ENCODE results near the gene LTA4H.

The LTA4H gene

DNA sequence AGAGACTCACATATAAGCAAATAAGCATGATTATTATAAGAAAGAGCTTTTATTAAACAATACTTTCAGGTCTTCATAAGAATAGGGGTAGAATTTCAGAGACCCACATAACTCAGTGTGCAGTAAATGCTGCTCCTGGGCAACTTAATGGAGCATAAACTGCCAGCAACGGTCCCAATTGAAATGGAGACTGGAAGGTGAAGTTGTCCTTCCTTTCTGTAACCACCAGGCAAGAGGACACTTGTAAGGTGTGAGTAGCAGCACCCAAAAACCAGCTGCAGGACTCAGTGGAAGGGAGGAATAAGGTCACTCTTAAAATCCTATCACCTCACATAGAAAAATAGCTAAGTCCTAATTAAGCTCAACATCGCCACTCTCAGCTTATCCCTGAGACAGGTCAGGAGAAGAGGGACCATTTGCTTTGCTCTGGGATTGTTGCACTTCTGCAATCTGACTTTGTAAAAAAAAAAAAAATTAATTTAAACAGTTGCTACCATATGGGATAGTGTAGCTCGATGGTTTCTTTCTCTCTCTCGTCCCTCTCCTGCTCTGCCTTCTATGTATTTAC, 22.7 kb upstream of the LTA4H start:
- DNase-seq (ENCODE audit: insufficient read length, low spot score) = no peak
- TF ChIP-seq, protein P1, sequence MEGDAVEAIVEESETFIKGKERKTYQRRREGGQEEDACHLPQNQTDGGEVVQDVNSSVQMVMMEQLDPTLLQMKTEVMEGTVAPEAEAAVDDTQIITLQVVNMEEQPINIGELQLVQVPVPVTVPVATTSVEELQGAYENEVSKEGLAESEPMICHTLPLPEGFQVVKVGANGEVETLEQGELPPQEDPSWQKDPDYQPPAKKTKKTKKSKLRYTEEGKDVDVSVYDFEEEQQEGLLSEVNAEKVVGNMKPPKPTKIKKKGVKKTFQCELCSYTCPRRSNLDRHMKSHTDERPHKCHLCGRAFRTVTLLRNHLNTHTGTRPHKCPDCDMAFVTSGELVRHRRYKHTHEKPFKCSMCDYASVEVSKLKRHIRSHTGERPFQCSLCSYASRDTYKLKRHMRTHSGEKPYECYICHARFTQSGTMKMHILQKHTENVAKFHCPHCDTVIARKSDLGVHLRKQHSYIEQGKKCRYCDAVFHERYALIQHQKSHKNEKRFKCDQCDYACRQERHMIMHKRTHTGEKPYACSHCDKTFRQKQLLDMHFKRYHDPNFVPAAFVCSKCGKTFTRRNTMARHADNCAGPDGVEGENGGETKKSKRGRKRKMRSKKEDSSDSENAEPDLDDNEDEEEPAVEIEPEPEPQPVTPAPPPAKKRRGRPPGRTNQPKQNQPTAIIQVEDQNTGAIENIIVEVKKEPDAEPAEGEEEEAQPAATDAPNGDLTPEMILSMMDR (IDR thresholded peaks at IDR 0.05; ENCODE audit: insufficient read depth, missing control alignments) = no peak
- no peak for FAIRE-seq

DNA sequence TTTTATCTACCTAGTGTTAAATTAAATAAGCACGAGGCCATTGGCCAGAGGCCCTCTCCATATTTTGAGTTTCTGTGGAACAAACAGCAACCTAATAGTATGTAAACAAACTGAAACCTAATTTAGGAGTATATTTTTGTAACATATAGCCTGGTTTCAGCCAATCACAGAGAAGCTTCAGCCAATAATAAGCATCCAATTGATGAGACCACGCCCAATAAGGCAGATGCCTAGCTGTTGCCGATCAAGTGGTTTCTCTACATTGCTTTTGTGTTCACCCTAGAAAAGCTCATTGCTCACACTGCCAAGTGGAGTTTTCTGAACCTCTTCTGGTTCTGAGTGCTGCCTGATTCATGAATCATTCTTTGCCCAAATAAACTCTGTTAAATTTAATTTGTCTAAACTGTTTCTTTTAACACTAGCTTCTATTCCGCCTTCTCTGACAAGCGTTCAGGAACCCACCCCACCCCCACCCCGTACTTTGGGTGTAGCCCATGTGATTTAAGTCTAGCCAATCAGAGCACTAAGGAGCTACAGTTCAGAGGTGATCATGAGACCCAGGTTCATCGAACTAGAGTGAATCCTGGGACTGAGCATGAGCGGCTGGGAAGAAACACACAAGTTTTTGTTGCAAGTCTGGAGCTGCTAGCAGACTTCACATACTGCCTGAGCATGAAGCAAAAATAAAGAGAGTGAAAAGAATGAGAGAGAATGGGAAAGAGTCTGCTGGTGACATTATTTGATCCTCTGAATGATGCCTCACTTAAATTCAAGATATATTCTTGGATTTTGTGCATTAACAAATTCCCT, 21.5 kb upstream of the LTA4H start:
- no peak for FAIRE-seq

DNA sequence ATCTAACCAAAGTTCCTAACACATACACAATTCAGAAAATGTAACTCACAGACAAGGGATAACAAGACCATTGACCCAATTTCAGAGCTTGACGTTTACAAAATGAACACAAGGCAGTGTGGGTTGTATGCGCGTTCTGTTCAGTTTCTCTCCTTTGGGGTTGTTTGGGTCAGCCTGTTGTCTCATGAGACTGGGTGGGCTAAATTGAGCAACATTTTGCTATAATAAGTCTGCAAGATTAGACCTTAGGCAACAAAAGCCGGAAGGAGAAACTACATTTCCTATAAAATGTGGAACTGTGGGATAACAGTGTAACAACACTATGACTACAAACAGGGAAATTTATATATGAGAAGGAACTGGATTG, 18.8 kb upstream of the LTA4H start:
- TF ChIP-seq, protein P1 (IDR thresholded peaks at IDR 0.05; ENCODE audit: insufficient read depth, missing control alignments) = no peak
- FAIRE-seq = no peak
- no peak for DNase-seq (ENCODE audit: insufficient read length, low spot score)

More for the DNA sequence above, 21.5 kb upstream of the LTA4H start:
- TF ChIP-seq, protein P1 (IDR thresholded peaks at IDR 0.05; ENCODE audit: insufficient read depth, missing control alignments) = no peak
- DNase-seq (ENCODE audit: insufficient read length, low spot score) = no peak

DNA sequence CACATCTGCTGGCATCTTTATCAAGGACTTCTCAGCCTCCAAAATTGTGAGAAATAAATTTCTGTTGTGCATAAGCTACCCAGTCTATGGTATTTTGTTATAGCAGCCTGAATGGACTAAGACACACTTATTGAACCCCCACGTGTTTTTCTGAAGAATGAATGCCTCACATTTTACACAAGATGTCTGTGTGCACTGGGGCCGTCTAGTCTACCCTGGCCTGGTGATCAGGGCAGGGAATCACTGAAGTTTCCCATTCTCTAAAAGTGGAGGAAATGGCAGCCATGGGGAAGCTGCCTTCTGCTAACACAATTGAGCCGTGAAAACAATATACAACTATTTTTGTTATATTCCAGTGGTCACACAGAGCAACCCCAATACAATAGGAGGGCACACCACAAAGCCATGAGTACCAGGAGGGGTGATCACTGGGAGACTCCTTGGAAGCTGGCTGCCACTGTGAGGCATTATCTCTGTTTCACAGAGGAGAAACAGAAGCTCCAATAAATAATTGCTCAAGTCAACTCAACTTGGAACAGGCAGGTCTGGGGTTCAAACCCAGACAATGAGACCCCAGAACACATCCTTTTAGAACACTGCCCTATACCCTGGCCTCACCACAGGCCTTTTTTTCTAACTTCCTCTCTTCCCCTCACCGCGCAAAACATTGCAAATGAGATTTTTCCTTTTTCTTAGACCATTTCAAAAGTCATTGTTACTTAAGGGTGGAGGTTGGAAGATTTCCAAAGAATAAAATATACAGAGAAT, 18.3 kb upstream of the LTA4H start:
- FAIRE-seq (no peak), DNase-seq (ENCODE audit: insufficient read length, low spot score) (no peak)
- TF ChIP-seq, protein P1 (IDR thresholded peaks at IDR 0.05; ENCODE audit: insufficient read depth, missing control alignments) = no peak

DNA sequence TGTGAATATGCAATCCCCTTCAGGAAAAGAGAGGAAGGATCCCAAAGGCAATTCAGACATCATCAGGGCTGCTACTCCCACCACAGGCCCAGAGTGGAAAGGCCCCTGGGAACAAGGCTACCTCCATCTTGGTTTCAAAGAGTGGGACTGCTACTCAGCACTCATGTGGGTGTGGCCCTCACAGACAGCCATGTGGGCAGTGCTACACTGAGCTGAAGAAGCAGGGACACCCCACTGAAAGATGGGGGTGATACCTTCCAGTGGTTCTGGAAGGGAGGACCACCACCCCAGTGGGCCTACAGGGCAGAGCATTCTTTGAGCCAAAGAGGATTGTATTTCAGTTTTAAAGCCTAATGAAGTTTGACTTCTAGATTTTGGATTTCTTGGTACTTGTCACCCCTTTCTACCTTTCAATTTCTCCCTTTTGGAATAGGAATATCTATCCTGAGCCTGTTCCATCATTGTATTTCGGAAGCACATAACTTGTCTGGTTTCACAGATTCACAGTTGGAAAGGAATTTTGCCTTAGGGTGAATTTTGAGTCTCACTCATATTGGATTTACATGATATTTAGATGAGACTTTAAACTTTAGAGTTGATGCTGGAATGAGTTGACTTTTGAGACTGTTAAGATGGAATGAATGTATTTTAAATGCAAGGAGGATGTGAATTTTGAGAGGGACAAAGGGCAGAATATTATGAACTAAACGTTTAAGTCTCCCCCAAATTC, 16.5 kb upstream of the LTA4H start:
- no peak for DNase-seq (ENCODE audit: insufficient read length, low spot score)
- TF ChIP-seq, protein P1 (IDR thresholded peaks at IDR 0.05; ENCODE audit: insufficient read depth, missing control alignments) = no peak
- FAIRE-seq = no peak

DNA sequence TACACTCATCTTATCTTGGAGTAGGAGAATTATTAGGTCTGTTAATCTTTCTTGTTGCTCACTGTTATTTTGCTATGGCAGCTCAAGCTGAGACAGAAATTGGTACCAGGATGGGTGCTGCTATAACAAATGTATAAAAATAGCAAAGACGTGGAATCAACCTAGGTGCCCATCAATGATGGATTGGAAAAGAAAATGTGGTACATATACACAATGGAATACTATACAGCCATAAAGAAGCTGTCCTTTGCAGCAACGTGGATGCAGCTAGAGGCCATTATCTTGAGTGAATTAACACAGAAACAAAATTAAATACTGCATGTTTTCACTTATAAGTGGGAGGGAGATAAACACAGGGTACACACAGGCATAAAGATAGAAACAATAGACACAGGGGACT, 14.8 kb upstream of the LTA4H start:
- DNase-seq (ENCODE audit: insufficient read length, low spot score) (no peak), FAIRE-seq (no peak)
- TF ChIP-seq, protein P1 (IDR thresholded peaks at IDR 0.05; ENCODE audit: insufficient read depth, missing control alignments) = no peak

Data from D721Med (cell line).